CD4-positive, alpha-beta T cell treated with Interleukin-2 at 100 ng/mL for 4 hours (primary cell): ENCODE measurements around the gene ZBTB7C.

Experiments
- DNase-seq: peaks from one replicate; pipeline ENCODE4 v3.0.0-alpha.2; 2020; ENCODE audit warnings: low spot score

Gene ZBTB7C

DNA sequence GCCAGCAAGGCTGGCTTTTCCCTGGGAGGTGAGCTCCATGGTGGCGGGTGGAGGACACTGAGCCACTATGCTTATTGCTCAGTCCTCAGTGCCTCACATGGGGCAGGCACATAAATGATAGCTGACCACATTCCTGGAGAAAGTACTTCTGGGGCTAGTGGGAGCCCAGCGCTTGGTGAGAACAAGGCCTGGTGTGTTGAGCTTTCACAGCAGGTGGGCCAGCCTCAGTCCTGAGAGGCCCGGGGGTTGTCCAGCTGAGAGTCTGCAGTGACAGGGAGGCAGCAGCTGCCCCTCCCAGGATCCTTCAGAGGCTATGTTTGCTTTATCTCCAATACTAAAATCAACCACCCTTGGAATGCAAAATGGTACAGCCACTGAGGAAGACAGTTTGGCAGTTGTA lies 217.7 kb downstream of the ZBTB7C start:
- no peak for DNase-seq

DNA sequence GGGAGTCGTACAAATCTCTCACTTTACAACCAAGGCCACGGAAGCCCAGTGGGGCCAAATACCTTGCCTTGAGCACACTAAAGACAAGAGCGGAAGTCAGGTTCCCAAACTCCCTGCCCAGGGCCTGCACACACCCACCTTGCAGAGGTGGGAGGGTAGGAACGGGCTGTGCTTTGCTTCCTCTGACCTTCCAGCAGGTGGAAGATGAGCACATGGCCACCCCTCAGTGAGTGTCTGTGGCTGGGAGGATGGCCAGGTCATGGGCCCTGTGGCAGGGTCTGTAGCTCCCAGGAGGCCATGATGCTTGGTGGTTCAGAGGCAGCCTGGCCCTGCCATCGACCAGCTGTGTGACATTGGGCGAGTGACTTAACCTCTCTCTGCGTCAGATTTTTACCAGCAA lies 218.2 kb downstream of the ZBTB7C start:
- no peak for DNase-seq

DNA sequence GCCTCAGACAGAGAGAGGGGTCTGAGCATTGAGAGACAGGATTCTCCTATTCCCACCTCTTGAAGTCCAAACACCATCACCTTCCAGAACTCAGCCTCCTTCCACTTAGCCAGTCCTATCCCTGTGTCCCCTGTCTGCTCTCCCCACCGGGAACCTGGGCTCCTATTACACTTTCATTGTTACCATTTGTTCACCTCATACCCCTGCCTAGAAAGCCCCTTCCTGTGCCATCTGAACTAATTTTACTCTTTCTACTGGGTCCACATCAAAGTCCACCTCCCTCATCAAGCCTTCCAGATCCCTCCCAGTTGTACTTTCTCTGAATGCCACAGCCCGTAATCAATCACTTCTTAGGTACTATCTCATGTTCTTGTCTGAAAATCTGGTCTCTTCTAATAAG lies 220.6 kb downstream of the ZBTB7C start:
- DNase-seq, result no peak

DNA sequence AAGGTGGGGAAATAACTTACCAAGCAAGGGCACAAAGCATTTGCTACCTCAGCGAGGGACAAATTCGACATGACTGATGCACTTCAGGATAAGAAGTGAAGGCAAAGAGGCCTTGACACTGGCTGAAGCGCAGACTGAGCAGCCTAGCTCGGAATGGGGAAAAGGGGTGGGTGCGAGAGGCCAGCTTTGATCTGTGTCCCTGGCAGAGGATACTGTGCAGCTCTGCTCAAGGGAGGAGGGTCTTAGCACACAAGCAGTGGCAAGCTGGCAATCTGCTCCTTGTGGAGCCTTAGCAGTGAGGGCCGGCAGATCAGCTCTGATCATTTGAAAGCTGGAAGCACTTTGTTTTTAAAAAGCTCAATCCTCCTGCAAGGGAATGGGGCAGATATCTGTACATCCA lies 222.3 kb downstream of the ZBTB7C start:
- DNase-seq, result no peak

- no peak for DNase-seq
Observed at GRCh38 chr18:48186131-48186766, 222.9 kb downstream of the ZBTB7C start.

GRCh38 chr18:48184118-48184517 lies 225.1 kb downstream of the ZBTB7C start:
- no peak for DNase-seq

DNA sequence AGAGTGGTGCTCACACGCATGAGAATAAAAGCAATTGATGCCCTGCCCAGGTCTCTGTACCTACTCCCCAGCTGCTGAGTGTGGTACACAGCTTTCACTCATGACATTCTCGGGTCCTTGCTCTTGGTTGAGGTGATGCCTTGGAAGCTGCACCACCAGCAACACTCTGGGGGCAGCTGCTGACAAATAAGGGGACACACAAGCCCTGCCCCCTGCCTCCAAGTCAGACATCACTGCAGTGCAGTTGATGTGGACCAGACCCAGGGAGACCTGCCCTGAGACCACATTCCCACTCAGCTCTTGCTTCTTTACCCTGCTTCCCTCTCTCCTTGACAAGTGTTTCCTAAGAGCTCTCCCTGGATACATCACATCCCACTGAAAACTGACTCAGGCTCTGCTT lies 225.6 kb downstream of the ZBTB7C start:
- DNase-seq, result no peak

DNA sequence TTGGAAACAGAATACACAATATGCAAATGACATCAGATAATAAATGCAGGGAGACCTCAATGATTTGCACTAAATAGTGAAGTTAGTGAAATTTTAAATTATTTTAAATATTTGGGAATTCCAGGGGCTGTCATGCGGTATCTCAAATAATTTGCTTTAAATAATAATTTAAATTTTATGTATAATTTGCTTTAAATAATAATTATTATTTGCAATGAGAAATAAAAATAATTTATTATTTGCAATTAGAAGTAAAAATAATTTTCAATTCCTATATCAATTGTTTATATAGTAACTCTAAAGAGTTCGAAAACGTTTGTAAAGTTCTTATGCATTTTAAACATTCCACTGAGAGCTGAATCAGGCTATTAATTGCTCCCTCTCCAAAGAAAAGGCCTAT lies 226.4 kb downstream of the ZBTB7C start:
- DNase-seq, result no peak

DNA sequence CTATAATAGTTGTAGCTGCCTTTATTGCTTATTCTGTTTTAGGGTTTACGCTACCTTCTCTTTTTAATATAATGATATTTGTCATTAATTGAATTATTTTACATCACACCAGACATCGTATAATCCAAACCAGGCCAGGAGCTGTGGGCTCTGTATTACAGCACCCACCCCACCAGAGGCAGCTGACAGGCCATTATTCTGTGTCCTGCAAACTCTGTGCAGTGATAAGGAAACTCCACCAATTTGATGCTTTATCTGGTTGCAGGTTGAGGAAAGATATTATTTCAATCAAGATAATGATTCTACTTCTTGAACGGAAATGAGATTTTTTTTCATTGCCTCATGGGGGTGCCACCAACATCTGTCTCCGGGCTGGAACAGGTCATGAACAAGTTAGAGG lies 227.3 kb downstream of the ZBTB7C start:
- DNase-seq, result no peak

- no peak for DNase-seq
Observed at GRCh38 chr18:48181087-48181823, 227.9 kb downstream of the ZBTB7C start.

- DNase-seq, result no peak
Observed at GRCh38 chr18:48179666-48180065, 229.5 kb downstream of the ZBTB7C start.

DNA sequence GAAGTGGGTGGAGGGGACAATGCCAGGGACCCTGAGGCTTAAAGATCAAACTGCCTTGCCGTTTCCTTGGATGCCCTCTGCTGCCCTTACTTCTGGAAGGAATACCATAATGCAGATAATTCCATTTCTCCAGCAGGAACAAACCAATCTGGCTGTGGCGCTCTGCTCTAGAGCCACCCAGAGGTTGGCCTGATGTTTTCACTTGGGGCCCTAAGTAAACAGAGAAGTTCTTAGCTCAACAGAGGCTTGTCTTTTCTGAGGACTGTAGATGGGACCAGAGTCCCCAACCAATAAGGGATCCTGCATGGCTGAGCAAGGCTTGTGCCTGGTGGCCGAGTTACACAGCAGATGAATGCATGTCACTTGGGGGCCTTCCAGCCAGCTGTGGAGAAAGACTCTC lies 230.2 kb downstream of the ZBTB7C start:
- DNase-seq, result no peak

DNA sequence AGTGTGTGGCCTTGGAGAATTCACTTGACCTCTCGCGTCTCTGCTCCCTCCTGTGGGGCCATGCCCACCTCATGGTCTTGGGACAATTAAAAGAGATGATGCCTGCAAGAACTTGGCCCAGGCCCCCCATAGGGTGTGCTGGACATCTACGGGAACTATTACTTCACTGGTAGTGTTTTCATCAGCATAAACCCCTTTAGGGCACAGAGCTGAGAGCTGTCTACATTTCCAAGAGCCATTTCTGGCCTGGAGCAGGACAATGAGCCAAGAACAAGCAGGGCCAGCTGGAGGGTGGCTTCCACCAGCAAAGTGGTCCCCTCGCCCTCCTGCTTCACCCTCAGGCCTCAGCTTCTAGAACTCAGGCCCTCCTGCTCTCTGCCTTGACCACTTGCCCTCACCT lies 232.3 kb downstream of the ZBTB7C start:
- DNase-seq, result no peak

DNA sequence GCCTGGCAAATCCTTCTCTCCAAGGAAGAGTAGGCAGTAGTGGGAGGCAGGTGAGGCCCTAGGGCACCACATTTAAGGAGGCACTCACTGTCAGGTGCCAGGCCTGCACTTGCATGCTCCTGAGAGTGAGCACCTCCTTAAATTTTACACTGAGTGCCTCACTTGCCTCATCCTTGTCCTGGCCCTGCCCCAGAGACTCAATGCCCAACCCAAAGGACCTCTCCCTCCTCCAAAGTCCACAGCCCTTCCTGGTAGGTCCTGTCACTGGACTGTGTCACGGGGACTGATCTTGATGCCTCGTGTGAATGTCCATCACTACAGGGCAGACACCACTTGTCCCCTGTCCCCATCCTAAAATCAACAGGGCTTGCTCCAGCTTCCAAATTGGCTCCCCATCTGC lies 235.6 kb downstream of the ZBTB7C start:
- DNase-seq, result no peak

DNA sequence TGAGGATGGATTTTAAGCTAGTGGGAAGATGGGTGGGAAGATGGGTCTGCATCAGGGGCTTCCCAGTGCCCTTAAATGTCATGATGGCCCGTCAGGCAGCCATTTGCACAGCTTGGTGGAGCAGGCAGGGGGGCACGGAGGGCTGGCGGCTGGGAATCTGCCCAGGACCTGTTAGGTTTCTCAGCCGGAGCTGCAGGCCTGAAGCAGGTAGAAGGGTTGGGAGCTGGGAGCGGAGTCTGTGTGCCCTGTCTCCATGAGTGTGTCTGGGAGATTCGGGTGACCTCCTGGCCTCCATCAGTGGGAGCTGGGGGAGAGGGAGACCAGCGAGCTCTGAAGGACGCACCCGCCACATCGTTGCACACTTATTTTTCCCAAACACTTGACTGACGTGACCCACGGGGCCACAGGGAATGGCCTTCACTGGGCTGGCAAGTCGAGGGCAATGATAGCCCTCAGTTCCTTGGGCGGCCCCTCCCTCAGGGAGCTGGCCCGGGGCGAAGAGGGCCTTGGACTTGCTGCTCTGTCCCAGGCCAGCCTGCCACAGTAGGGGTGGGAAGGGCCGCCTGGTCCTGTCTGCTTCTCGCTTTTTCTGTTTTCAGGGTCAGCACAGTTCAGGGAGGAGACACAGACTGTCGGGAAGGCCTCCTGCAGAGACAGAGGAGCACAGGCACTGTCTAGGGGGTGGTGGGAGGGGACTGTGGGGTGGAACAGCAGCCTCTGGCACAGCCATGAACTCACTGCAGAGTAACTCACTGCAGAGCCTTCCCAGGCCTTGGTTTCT lies 236.8 kb downstream of the ZBTB7C start:
- no peak for DNase-seq

GRCh38 chr18:48171490-48172188 lies 237.5 kb downstream of the ZBTB7C start:
- DNase-seq, result no peak

GRCh38 chr18:48170651-48171050 lies 238.5 kb downstream of the ZBTB7C start:
- DNase-seq, result no peak

- no peak for DNase-seq
Observed at GRCh38 chr18:48168861-48169260, 240.3 kb downstream of the ZBTB7C start.

DNA sequence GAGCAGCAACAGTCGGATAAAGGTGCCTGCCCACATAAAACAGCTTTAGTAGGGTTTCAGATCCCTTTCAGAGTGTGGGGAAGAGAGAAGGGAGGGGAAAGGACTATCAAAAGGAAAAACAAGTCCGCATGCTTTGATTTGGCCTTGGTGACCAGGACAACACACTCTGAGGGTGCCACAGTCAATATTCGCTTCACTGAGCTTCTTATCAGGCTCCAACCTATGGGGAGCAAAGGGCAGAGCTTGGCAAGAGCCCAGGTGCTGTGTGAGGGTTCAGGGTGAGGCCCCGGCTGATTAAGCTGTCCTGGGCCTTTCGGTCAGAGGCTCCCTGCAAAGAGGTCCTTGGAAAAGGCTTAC lies 241.3 kb downstream of the ZBTB7C start:
- no peak for DNase-seq

DNA sequence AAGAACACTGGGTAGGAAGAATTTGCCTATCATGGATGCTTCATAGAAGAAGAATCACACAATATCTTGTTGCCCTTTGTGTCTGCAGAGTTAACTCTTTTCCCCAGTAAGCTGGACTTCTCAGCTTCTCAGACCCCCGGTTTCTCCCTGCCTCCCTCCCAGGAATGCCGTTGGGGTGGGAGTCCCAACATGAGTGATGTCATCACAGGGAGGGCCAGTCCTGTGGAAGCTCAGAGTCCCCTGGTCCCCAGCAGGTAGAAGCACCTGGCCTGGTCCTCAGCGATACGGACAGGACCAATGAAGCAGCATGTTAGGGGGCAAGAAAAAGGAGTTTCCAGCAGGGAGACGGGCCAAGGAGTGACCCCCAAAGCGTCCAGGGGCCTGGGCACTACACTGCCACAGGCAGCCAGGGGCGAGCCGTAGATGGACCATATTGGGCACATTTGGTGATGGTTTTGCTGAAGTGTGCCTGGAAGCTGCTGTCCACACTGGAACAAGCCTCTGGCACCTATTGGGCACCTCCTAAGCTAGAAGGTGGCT lies 242.8 kb downstream of the ZBTB7C start:
- no peak for DNase-seq

- no peak for DNase-seq
Observed at GRCh38 chr18:48165111-48165866, 243.9 kb downstream of the ZBTB7C start.

DNA sequence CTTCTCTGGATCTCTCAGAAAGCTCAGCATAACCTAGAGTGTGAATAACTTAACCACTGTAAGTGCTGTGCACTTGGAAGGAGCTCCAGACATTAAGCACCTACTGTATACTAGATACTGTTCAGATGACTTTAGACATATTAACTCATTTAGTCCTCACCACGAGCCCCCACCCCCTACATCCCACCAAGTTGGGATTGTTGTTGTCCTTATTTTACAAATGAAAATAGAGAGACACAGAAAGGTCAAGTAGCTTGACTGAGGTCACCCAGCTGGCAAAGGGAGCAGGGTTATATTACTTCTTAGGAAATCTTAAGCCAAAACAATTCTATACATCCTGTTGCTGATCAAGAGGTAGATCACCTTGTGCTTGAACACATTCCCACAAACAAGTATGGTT lies 244.5 kb downstream of the ZBTB7C start:
- DNase-seq, result no peak
